Measurements from ENCODE around the gene THOC5. TPM values are rescaled to one million over a fixed set of nuclear protein-coding genes. Genes with fewer than 3 reads are reported as not detected.

The THOC5 gene
- total RNA-seq, 1 experiment from 2014 or later: 42.3 TPM

- Histone ChIP-seq H3K36me3 (ENCODE audit: low read depth) (no peaks in the 10 kb centered on the region), H4K20me1 (ENCODE audit: insufficient read depth) (no peaks in the 10 kb centered on the region), H2AFZ (no peak overlapping the region), H3K79me2 (ENCODE audit: low read depth) (no peaks in the 10 kb centered on the region), H3K4me1 (replicated peaks; ENCODE audit: insufficient read depth) (peaks cover 8% of the 10 kb centered on the region; the same call in 1 of the 2 replicates), H3K9me3 (ENCODE audit: insufficient read depth, low read depth) (no peaks in the 10 kb centered on the region), H3K4me2 (peak overlapping the region; percentile 10; the same call in 1 of the 2 replicates), H3K27me3 (ENCODE audit: insufficient read depth, low read depth) (no peaks in the 10 kb centered on the region), H3K4me3 (no peak overlapping the region), H3K9me2 (ENCODE audit: insufficient read depth) (no peaks in the 10 kb centered on the region), H3F3A (ENCODE audit: insufficient read depth, low read depth) (no peaks in the 10 kb centered on the region), H3K27ac (no peak overlapping the region)
- BruUV-seq (replicated peaks): no TSS peak
- TF ChIP-seq CTCF (conservative IDR thresholded peaks at IDR 0.05): no peak
- ChIA-PET POLR2A (ENCODE audit: unreplicated experiment) (no interaction called here), CTCF (no interaction called here)
- DNase-seq: no peak
- intact Hi-C loops (cut with micrococcal nuclease; ENCODE audit: unreplicated experiment): no loop called here
Observed at GRCh38 chr22:29478326-29479276, 75.0 kb downstream of the THOC5 start.

GRCh38 chr22:29477723-29478318, 75.7 kb downstream of the THOC5 start:
- no TSS peak for BruUV-seq (replicated peaks)

GRCh38 chr22:29476116-29476515, 77.4 kb downstream of the THOC5 start:
- no peaks in the 10 kb centered on the region for H3K9me2 ChIP-seq (ENCODE audit: insufficient read depth)
- no peaks in the 10 kb centered on the region for H3K4me1 ChIP-seq (replicated peaks; ENCODE audit: insufficient read depth)
- no peaks in the 10 kb centered on the region for H3F3A ChIP-seq (ENCODE audit: insufficient read depth, low read depth)
- ChIA-PET POLR2A (ENCODE audit: unreplicated experiment) (no interaction called here), CTCF (no interaction called here)
- no peaks in the 10 kb centered on the region for H3K27me3 ChIP-seq (ENCODE audit: insufficient read depth, low read depth)
- H3K4me2 ChIP-seq: no peak overlapping the region
- BruUV-seq (replicated peaks): no TSS peak
- DNase-seq: no peak
- no peaks in the 10 kb centered on the region for H3K79me2 ChIP-seq (ENCODE audit: low read depth)
- H3K27ac ChIP-seq: no peak overlapping the region
- H2AFZ ChIP-seq: no peak overlapping the region
- no peaks in the 10 kb centered on the region for H3K9me3 ChIP-seq (ENCODE audit: insufficient read depth, low read depth)
- intact Hi-C loops (cut with micrococcal nuclease; ENCODE audit: unreplicated experiment): no loop called here
- no peaks in the 10 kb centered on the region for H4K20me1 ChIP-seq (ENCODE audit: insufficient read depth)
- no peak overlapping the region for H3K4me3 ChIP-seq
- TF ChIP-seq CTCF (conservative IDR thresholded peaks at IDR 0.05): no peak
- TF ChIP-seq EZH2 (IDR thresholded peaks at IDR 0.05; ENCODE audit: low read depth): no peak
- no peaks in the 10 kb centered on the region for H3K36me3 ChIP-seq (ENCODE audit: low read depth)

More at GRCh38 chr22:29477723-29478318, 75.7 kb downstream of the THOC5 start:
- no peak for TF ChIP-seq EZH2 (IDR thresholded peaks at IDR 0.05; ENCODE audit: low read depth)
- no peak for TF ChIP-seq CTCF (conservative IDR thresholded peaks at IDR 0.05)
- Histone ChIP-seq H3F3A (ENCODE audit: insufficient read depth, low read depth) (no peaks in the 10 kb centered on the region), H3K9me2 (ENCODE audit: insufficient read depth) (no peaks in the 10 kb centered on the region), H3K4me1 (replicated peaks; ENCODE audit: insufficient read depth) (peaks cover 8% of the 10 kb centered on the region; the same call in 1 of the 2 replicates), H2AFZ (no peak overlapping the region), H3K4me3 (no peak overlapping the region), H3K4me2 (peak overlapping the region; percentile 10; the same call in 1 of the 2 replicates), H4K20me1 (ENCODE audit: insufficient read depth) (no peaks in the 10 kb centered on the region), H3K9me3 (ENCODE audit: insufficient read depth, low read depth) (no peaks in the 10 kb centered on the region), H3K27ac (no peak overlapping the region), H3K27me3 (ENCODE audit: insufficient read depth, low read depth) (no peaks in the 10 kb centered on the region), H3K36me3 (ENCODE audit: low read depth) (no peaks in the 10 kb centered on the region), H3K79me2 (ENCODE audit: low read depth) (no peaks in the 10 kb centered on the region)
- CTCF ChIA-PET: no interaction called here
- intact Hi-C loops (cut with micrococcal nuclease; ENCODE audit: unreplicated experiment): no loop called here
- POLR2A ChIA-PET (ENCODE audit: unreplicated experiment): no interaction called here
- DNase-seq: no peak
